GM12891 (cell line): ENCODE data around the gene AFMID.

Experiments used
- POLR2AphosphoS5 ChIP-seq: IDR thresholded peaks from 2 replicates; pipeline ENCODE4 v1.6.1; 2011; ENCODE audit warnings: low read depth, low read length, control low read depth
- TAF1 ChIP-seq: IDR thresholded peaks from 2 replicates; pipeline ENCODE4 v1.6.1; 2011; ENCODE audit warnings: low read depth, low read length, control low read depth

- TF ChIP-seq TAF1 (peak; percentile 39; the same call in 1 of the 2 replicates), POLR2AphosphoS5 (peak; percentile 68; the same call in 1 of the 2 replicates)
These were observed 32.0 kb upstream of the AFMID start for GRCh38 chr17:78154903-78155811.
